HepG2 (cell line): ENCODE measurements around the gene COA7. TPM values are rescaled to one million over a fixed set of nuclear protein-coding genes. Genes with fewer than 3 reads are reported as not detected.
A peak's percentile ranks its signal among the peaks of the same experiment; 100 is the strongest.

ENCODE experiments used
- ATAC-seq: fragments of 200-7000 bp; cut with Tn5 transposase; 3 replicates; pipeline ENCODE4 v1.9.1; 2020; ENCODE audit warnings: mild to moderate bottlenecking, moderate library complexity
- BruUV-seq: library from RNA; stranded (reverse); fragments of 400-500 nt; replicated peaks from 2 replicates; lab custom pipeline; 2021; lab: Mats Ljungman, UMichigan
- CTCF ChIA-PET: fragments of 300-600 bp; formaldehyde crosslinking; extraction: SDS; loops from one replicate; lab custom pipeline; 2021; ENCODE audit warnings: low total read pairs, inconsistent platforms, low intra/inter-chr PET ratio; lab: Yijun Ruan, JAX
- POLR2A ChIA-PET: fragments of 350-600 bp; sonication (Branson Sonifier 250); formaldehyde crosslinking; loops from one replicate; lab custom pipeline; 2020; ENCODE audit warnings: antibody characterized with exemption, inconsistent platforms; lab: Yijun Ruan, JAX
- DNase-seq: peaks from one replicate; pipeline ENCODE4 v3.0.0-alpha.2; 2015; ENCODE audit warnings: low spot score
- FAIRE-seq: peaks from 3 replicates; lab custom pipeline; 2011; peaks lifted over from hg19 to GRCh38; lab: Jason Lieb, UNC
- H2AFZ ChIP-seq: one replicate; pipeline ENCODE4 v1.6.1; 2011; ENCODE audit warnings: low read length, inconsistent platforms
- H3K27ac ChIP-seq: fragments of 300-600 bp; 3 replicates; pipeline ENCODE4 v1.8.0; 2011; ENCODE audit warnings: mixed run types, mild to moderate bottlenecking, mixed read lengths, low read length, inconsistent platforms; ENCODE audit not compliant: insufficient read depth; ENCODE audit errors: extremely low read length
- H3K27me3 ChIP-seq, 2 experiments: fragments of 200-600 bp in 1 of 2; 2 replicates in 1 of 2; 3 replicates in 1 of 2; pipeline versions ENCODE4 v1.6.0 to v1.8.0; 2011; ENCODE audit warnings: low read length in 2 of 2, mild to moderate bottlenecking in 2 of 2, moderate library complexity in 2 of 2, inconsistent platforms in 1 of 2; ENCODE audit not compliant: insufficient read depth in 2 of 2, control insufficient read depth in 1 of 2
- H3K36me3 ChIP-seq, 2 experiments: fragments of 200-600 bp in 1 of 2; replicated peaks in 1 of 2; 2 replicates in 1 of 2; 3 replicates in 1 of 2; pipeline versions ENCODE4 v1.5.1 to v1.8.0; 2011; ENCODE audit warnings: low read length in 2 of 2, inconsistent platforms in 1 of 2; ENCODE audit not compliant: insufficient read depth in 2 of 2, control insufficient read depth in 1 of 2
- H3K4me1 ChIP-seq: 2 replicates; pipeline ENCODE4 v1.5.1; 2012; ENCODE audit warnings: low read length, inconsistent platforms; ENCODE audit not compliant: insufficient read depth
- H3K4me2 ChIP-seq: 2 replicates; pipeline ENCODE4 v1.6.0; 2011; ENCODE audit warnings: low read depth, low read length, inconsistent platforms
- H3K4me3 ChIP-seq, 3 experiments: fragments of 200-600 bp in 1 of 3; sonication (generic), shearing (Covaris generic) in 1 of 3; replicated peaks in 1 of 3; 2 replicates each; pipeline ENCODE4 v1.5.1; 2011 to 2016; ENCODE audit warnings: low read length in 3 of 3, inconsistent platforms in 2 of 3, low read depth in 2 of 3, mild to moderate bottlenecking in 2 of 3, control low read depth in 1 of 3, mixed read lengths in 1 of 3; ENCODE audit not compliant: insufficient read depth in 1 of 3
- H3K79me2 ChIP-seq: one replicate; pipeline ENCODE4 v1.6.1; 2011; ENCODE audit warnings: low read length, inconsistent platforms; ENCODE audit not compliant: insufficient read depth
- H3K9ac ChIP-seq: 2 replicates; pipeline ENCODE4 v1.6.0; 2011; ENCODE audit warnings: mild to moderate bottlenecking, low read depth, low read length, inconsistent platforms; ENCODE audit not compliant: insufficient read depth
- H3K9me3 ChIP-seq: 2 replicates; pipeline ENCODE4 v1.5.1; 2012; ENCODE audit warnings: mild to moderate bottlenecking, low read length
- H4K20me1 ChIP-seq: 2 replicates; pipeline ENCODE4 v1.6.0; 2011; ENCODE audit warnings: inconsistent platforms, mild to moderate bottlenecking, low read length, moderate library complexity; ENCODE audit not compliant: insufficient read depth
- EP300 ChIP-seq, 3 experiments: sonication (generic) in 1 of 3; formaldehyde crosslinking in 1 of 3; IDR thresholded peaks; 2 replicates each; pipeline versions ENCODE4 v1.5.1 to v1.6.1; 2011 to 2020; ENCODE audit warnings: low read depth in 2 of 3, low read length in 2 of 3, borderline replicate concordance in 1 of 3, improper control_type of control experiment in 1 of 3, mild to moderate bottlenecking in 1 of 3, missing genetic modification reagents in 1 of 3, moderate library complexity in 1 of 3
- KAT8 ChIP-seq: IDR thresholded peaks from 2 replicates; pipeline ENCODE4 v1.6.1; 2016; ENCODE audit warnings: missing genetic modification reagents, missing compliant biosample characterization
- PRDM10 ChIP-seq: sonication (generic); formaldehyde crosslinking; IDR thresholded peaks from 2 replicates; pipeline ENCODE4 v1.4.0; 2020; ENCODE audit warnings: low read depth, missing genetic modification reagents
- ZBTB39 ChIP-seq: sonication (generic); formaldehyde crosslinking; IDR thresholded peaks from 2 replicates; pipeline ENCODE4 v1.5.0; 2020; ENCODE audit warnings: missing genetic modification reagents
- ZFP62 ChIP-seq: sonication (generic); formaldehyde crosslinking; IDR thresholded peaks from 2 replicates; pipeline ENCODE4 v1.4.0; 2020; ENCODE audit warnings: missing genetic modification reagents
- ZNF160 ChIP-seq: sonication (generic); formaldehyde crosslinking; IDR thresholded peaks from 2 replicates; pipeline ENCODE4 v1.8.0; 2022; ENCODE audit warnings: mild to moderate bottlenecking, inconsistent platforms, missing genetic modification reagents
- ZNF264 ChIP-seq: sonication (generic); formaldehyde crosslinking; IDR thresholded peaks from 2 replicates; pipeline ENCODE4 v1.4.0; 2020; ENCODE audit warnings: missing genetic modification reagents
- ZNF563 ChIP-seq: sonication (generic); formaldehyde crosslinking; IDR thresholded peaks from 2 replicates; pipeline ENCODE4 v1.8.0; 2022; ENCODE audit warnings: mild to moderate bottlenecking, moderate library complexity, missing genetic modification reagents
- ZNF713 ChIP-seq: sonication (generic); formaldehyde crosslinking; IDR thresholded peaks from 2 replicates; pipeline ENCODE4 v1.4.0; 2020; ENCODE audit warnings: mild to moderate bottlenecking, missing genetic modification reagents
- WGBS: methylation state at CpG from one replicate; pipeline ENCODE4 v1.1.6; 2017; ENCODE audit warnings: low lambda C conversion rate; 5-methylcytosine and 5-hydroxymethylcytosine counted together
- in situ Hi-C: cut with HindIII; loops from 2 replicates; pipeline ENCODE4 v1.10.0; 2017; ENCODE audit warnings: low pct_unique_long_range_greater_than_20kb; ENCODE audit not compliant: extremely low pct_ligation_motif_present
- intact Hi-C: fragments of 100-400 bp; cut with micrococcal nuclease; formaldehyde crosslinking; loops from one replicate; pipeline ENCODE4 v1.10.0; 2022; ENCODE audit not compliant: unreplicated experiment
- polyA plus RNA-seq, 8 experiments: library from polyadenylated mRNA; depleted of rRNA in 3 of 8; stranded (reverse) in 7 of 8; unstranded in 1 of 8; fragments of >200 nt; fragmentation: Illumina TruSeq in 4 of 8; extraction: Trizol in 4 of 8; gene quantifications; 2 replicates each; pipeline versions ENCODE4 v1.2.1 to v1.2.3, GENCODE V29; 2011 to 2016; ENCODE audit warnings: low read depth in 4 of 8, missing spikeins in 1 of 8, mixed read lengths in 1 of 8; ENCODE audit not compliant: insufficient read depth in 1 of 8
- total RNA-seq, 5 experiments: library from RNA; depleted of rRNA; stranded (reverse); fragments of >200 nt; fragmentation: Illumina TruSeq; extraction: Trizol; gene quantifications; 2 replicates each; pipeline ENCODE4 v1.2.3, GENCODE V29; 2016; ENCODE audit warnings: low read depth in 1 of 5
- TF ChIP-seq, protein P1 (sequence below): sonication (generic); formaldehyde crosslinking; IDR thresholded peaks from 2 replicates; pipeline ENCODE4 v1.4.0; 2020; ENCODE audit warnings: mild to moderate bottlenecking, missing genetic modification reagents

COA7 gene
- total and polyA plus RNA-seq, 2 of the 13 experiments (the other 11 are each of a cell fraction or from before 2014, with no cell fraction given): 12.3 to 30.4 TPM

DNA sequence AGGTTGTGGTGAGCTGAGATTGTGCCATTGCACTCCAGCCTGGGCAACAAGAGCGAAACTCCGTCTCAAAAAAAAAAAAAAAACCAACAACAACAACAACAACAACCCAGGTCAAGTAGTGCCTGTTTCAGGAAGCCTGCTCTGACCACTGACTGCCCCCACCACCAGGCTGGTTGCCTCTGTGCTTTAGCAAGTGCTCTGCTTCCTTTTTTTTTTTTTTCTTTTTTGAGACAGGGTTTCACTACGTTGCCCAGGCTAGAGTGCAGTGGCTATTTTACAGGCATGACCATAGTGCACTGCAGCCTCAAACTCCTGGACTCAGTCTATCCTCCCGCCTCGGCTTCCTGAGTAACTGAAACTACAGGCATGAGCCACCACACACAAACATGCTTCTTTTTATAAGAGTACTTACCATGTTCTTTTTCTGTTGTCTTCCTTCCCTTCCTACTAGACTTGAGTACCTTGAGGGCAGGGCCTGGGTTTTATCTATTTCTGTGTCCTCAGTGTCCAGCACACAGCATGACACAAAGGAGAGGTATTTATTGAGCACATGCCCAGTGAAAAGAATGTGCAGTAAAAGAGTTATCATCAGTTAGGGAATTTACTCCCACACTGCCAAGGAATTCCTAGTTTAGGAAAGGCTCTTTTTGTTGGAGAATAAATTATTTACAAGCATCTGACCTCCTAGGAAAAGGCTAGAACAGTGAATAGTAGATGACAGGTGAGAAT, 9.9 kb upstream of the COA7 start (continued):
- TF ChIP-seq PRDM10 (CRISPR knock-in tag) (no peak), EP300 (IDR thresholded peaks at IDR 0.05; ENCODE audit: low read depth in 2 of 2, low read length in 2 of 2) (no peak), EP300 (CRISPR knock-in tag; IDR thresholded peaks at IDR 0.05; ENCODE audit: borderline replicate concordance) (no peak), ZNF713 (no peak)

DNA sequence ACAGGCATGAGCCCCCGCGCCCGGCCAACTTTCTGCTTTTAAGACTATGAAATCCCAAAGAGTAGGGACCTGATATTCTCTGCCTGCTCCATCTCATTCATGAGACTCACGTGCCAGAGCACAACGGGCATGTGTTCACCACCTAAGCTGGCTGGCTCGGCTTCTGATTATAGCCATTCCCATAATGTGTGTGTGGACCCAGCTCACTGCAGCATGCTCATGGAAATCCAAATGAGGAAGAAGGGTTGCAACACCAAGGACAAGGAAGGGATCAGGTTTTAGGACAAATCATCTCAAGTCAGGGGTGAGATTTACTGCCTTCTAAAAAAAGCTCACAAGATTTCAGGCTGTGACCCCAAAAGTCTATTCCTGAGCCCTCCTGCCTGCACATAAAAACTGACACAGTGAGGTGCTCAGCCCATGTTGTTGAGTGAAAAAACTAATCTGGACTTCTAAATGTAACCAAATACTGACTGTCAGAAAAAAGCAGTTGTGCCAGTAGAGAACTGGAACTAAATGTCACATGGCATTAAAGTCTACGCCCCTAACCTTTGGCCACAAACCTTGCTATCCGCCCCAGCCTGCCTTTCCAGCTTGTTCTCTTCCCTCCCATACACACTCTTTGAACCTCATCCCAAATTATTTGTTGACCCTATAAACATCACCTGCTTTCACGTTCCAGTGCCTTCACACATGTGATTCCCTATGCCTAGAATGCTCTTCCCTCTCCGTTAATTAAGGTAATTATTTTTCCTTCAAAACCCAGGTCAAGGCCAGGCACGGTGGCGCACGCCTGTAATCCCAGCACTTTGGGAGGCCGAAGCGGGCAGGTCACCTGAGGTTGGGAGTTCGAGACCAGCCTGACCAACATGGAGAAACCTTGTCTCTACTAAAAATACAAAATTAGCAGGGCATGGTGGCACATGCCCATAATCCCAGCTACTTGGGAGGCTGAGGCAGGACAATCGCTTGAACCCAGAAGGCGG, 9.1 kb upstream of the COA7 start:
- FAIRE-seq (peak; percentile 37), ATAC-seq (no peak), DNase-seq (no peak)
- 47% methylated on average over 18 of the region's 18 CpGs for WGBS
- H3K9me3 ChIP-seq: no peaks in the 10 kb centered on the region
- H3K27ac ChIP-seq: no peak overlapping the region
- H3K9ac ChIP-seq: no peak overlapping the region
- peak overlapping the region; percentile 35 for H3K4me2 ChIP-seq
- peaks cover 36% of the 10 kb centered on the region for H3K4me1 ChIP-seq
- H2AFZ ChIP-seq: peak overlapping the region; percentile 35
- no peaks in the 10 kb centered on the region for H3K36me3 ChIP-seq
- no peaks in the 10 kb centered on the region for H3K79me2 ChIP-seq
- intact Hi-C loops: loop anchor here (10.0 kb wide), 2 partner anchors 118 to 218 kb away; partner anchors contain the start of genes ECHDC2 and SCP2
- H4K20me1 ChIP-seq: no peaks in the 10 kb centered on the region
- ChIA-PET CTCF (no interaction called here), POLR2A (no interaction called here)
- no peaks in the 10 kb centered on the region; a peak in 1 of 5 replicates for H3K27me3 ChIP-seq
- peak overlapping the region in 1 of 3 experiments; percentile 4; a peak in 1 of 6 replicates for H3K4me3 ChIP-seq
- no TSS peak for BruUV-seq
- in situ Hi-C loops: loop anchor here (10.0 kb wide), 1 partner anchor 478 kb away; no protein-coding TSS in a partner anchor
- TF ChIP-seq ZNF160 (CRISPR knock-in tag) (no peak), ZNF264 (peak; percentile 99), KAT8 (CRISPR knock-in tag) (no peak), ZNF563 (CRISPR knock-in tag) (no peak), ZBTB39 (CRISPR knock-in tag) (no peak), ZFP62 (CRISPR knock-in tag) (no peak)
- TF ChIP-seq, protein P1, sequence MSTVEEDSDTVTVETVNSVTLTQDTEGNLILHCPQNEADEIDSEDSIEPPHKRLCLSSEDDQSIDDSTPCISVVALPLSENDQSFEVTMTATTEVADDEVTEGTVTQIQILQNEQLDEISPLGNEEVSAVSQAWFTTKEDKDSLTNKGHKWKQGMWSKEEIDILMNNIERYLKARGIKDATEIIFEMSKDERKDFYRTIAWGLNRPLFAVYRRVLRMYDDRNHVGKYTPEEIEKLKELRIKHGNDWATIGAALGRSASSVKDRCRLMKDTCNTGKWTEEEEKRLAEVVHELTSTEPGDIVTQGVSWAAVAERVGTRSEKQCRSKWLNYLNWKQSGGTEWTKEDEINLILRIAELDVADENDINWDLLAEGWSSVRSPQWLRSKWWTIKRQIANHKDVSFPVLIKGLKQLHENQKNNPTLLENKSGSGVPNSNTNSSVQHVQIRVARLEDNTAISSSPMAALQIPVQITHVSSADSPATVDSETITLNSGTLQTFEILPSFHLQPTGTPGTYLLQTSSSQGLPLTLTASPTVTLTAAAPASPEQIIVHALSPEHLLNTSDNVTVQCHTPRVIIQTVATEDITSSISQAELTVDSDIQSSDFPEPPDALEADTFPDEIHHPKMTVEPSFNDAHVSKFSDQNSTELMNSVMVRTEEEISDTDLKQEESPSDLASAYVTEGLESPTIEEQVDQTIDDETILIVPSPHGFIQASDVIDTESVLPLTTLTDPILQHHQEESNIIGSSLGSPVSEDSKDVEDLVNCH: no peak
